Measurements from ENCODE around the gene RERE. TPM values are rescaled to one million over a fixed set of nuclear protein-coding genes. Genes with fewer than 3 reads are reported as not detected.

RERE gene
- total RNA-seq, 2 donors from 2014 or later = 144 to 174 TPM

GRCh38 chr1:8589571-8589970 lies 227.9 kb downstream of the RERE start:
- TF ChIP-seq CTCF (IDR thresholded peaks at IDR 0.05) = no peak
- DNase-seq (ENCODE audit: low spot score) (no peak), ATAC-seq (ENCODE audit: insufficient number of reproducible peaks, low FRiP score, low read depth) (no peak)
- H3K36me3 ChIP-seq = no peaks in the 10 kb centered on the region
- no peaks in the 10 kb centered on the region for H3K27me3 ChIP-seq (replicated peaks; ENCODE audit: insufficient read depth)
- no peaks in the 10 kb centered on the region for H3K9me3 ChIP-seq
- no peak overlapping the region for H3K4me3 ChIP-seq
- H3K4me1 ChIP-seq (ENCODE audit: control insufficient read depth in 1 of 2, low read depth in 2 of 2) = peaks cover 0 to 5% of the 10 kb centered on the region in 2 donors
- no peak overlapping the region for H3K27ac ChIP-seq

GRCh38 chr1:8587784-8588183 lies 229.7 kb downstream of the RERE start:
- Histone ChIP-seq H3K27ac (no peak overlapping the region), H3K27me3 (replicated peaks; ENCODE audit: insufficient read depth) (no peaks in the 10 kb centered on the region), H3K9me3 (no peaks in the 10 kb centered on the region), H3K4me1 (ENCODE audit: control insufficient read depth in 1 of 2, low read depth in 2 of 2) (peaks cover 0 to 5% of the 10 kb centered on the region in 2 donors), H3K4me3 (no peak overlapping the region), H3K36me3 (no peaks in the 10 kb centered on the region)
- no peak for DNase-seq (ENCODE audit: low spot score)
- ATAC-seq (ENCODE audit: insufficient number of reproducible peaks, low FRiP score, low read depth) = no peak
- TF ChIP-seq CTCF (IDR thresholded peaks at IDR 0.05) = no peak

GRCh38 chr1:8586438-8586837 lies 231.0 kb downstream of the RERE start:
- H3K27ac ChIP-seq = no peak overlapping the region
- TF ChIP-seq CTCF (IDR thresholded peaks at IDR 0.05) = no peak
- H3K36me3 ChIP-seq = no peaks in the 10 kb centered on the region
- H3K27me3 ChIP-seq (replicated peaks; ENCODE audit: insufficient read depth) = no peaks in the 10 kb centered on the region
- no peak for ATAC-seq (ENCODE audit: insufficient number of reproducible peaks, low FRiP score, low read depth)
- DNase-seq (ENCODE audit: low spot score) = no peak
- no peak overlapping the region for H3K4me3 ChIP-seq
- no peaks in the 10 kb centered on the region for H3K9me3 ChIP-seq
- H3K4me1 ChIP-seq (ENCODE audit: control insufficient read depth in 1 of 2, low read depth in 2 of 2) = peaks cover 0 to 5% of the 10 kb centered on the region in 2 donors

- DNase-seq (ENCODE audit: low spot score) (no peak), ATAC-seq (ENCODE audit: insufficient number of reproducible peaks, low FRiP score, low read depth) (no peak)
- H3K9me3 ChIP-seq = no peaks in the 10 kb centered on the region
- no peaks in the 10 kb centered on the region for H3K27me3 ChIP-seq (replicated peaks; ENCODE audit: insufficient read depth)
- no peaks in the 10 kb centered on the region for H3K36me3 ChIP-seq
- TF ChIP-seq CTCF (IDR thresholded peaks at IDR 0.05) = no peak
- H3K27ac ChIP-seq = no peak overlapping the region
- no peak overlapping the region for H3K4me3 ChIP-seq
- H3K4me1 ChIP-seq (ENCODE audit: control insufficient read depth in 1 of 2, low read depth in 2 of 2) = no peaks in the 10 kb centered on the region
Observed at GRCh38 chr1:8584316-8584715, 233.1 kb downstream of the RERE start.

- DNase-seq (ENCODE audit: low spot score) = no peak
- Histone ChIP-seq H3K36me3 (no peaks in the 10 kb centered on the region), H3K27ac (no peak overlapping the region), H3K4me3 (no peak overlapping the region), H3K9me3 (no peaks in the 10 kb centered on the region), H3K27me3 (replicated peaks; ENCODE audit: insufficient read depth) (no peaks in the 10 kb centered on the region), H3K4me1 (ENCODE audit: control insufficient read depth in 1 of 2, low read depth in 2 of 2) (no peaks in the 10 kb centered on the region)
- ATAC-seq (ENCODE audit: insufficient number of reproducible peaks, low FRiP score, low read depth) = no peak
- TF ChIP-seq CTCF (IDR thresholded peaks at IDR 0.05) = no peak
Observed at GRCh38 chr1:8583031-8583430, 234.4 kb downstream of the RERE start.
